SJSA1 (cell line): ENCODE data around the gene ARID3A. TPM values are rescaled to one million over a fixed set of nuclear protein-coding genes. Genes with fewer than 3 reads are reported as not detected.
A peak's percentile ranks its signal among the peaks of the same experiment; 100 is the strongest.
"Not testable (repeated sequence)": the region's sequence is repeated elsewhere in the genome, so short reads cannot be mapped to it uniquely, and the experiment has no call there.

Experiments
- DNase-seq, 2 experiments: peaks; one replicate each; pipeline ENCODE4 v3.0.0-alpha.2; 2015 to 2020; ENCODE audit warnings: low spot score in 2 of 2, low read depth in 1 of 2
- H3K27ac ChIP-seq: fragments of 250-450 bp; sonication (Bioruptor Pico); 2 replicates; pipeline ENCODE4 v1.5.1; 2020; ENCODE audit warnings: mild to moderate bottlenecking, moderate library complexity
- H3K27me3 ChIP-seq: fragments of 250-450 bp; sonication (Bioruptor Pico); replicated peaks from 2 replicates; pipeline ENCODE4 v1.5.1; 2020; ENCODE audit warnings: mild to moderate bottlenecking, moderate library complexity
- H3K36me3 ChIP-seq: fragments of 250-450 bp; sonication (Bioruptor Pico); 2 replicates; pipeline ENCODE4 v1.5.1; 2020; ENCODE audit warnings: mild to moderate bottlenecking
- H3K4me1 ChIP-seq: fragments of 250-450 bp; sonication (Bioruptor Pico); replicated peaks from 2 replicates; pipeline ENCODE4 v1.6.1; 2021; ENCODE audit warnings: mild to moderate bottlenecking
- H3K4me3 ChIP-seq: fragments of 250-450 bp; sonication (Bioruptor Pico); 2 replicates; pipeline ENCODE4 v1.5.1; 2020; ENCODE audit warnings: mild to moderate bottlenecking
- H3K9me3 ChIP-seq: fragments of 250-450 bp; sonication (Bioruptor Pico); replicated peaks from 2 replicates; pipeline ENCODE4 v1.5.1; 2020; ENCODE audit warnings: mild to moderate bottlenecking
- total RNA-seq: library from RNA; depleted of rRNA; stranded (reverse); fragments of >200 nt; shearing (Covaris generic); gene quantifications from 2 replicates; pipeline ENCODE4 v1.2.3, GENCODE V29; 2014; rRNA removed

ARID3A gene
- total RNA-seq, 1 experiment from 2014 or later: 8.1 TPM

DNA sequence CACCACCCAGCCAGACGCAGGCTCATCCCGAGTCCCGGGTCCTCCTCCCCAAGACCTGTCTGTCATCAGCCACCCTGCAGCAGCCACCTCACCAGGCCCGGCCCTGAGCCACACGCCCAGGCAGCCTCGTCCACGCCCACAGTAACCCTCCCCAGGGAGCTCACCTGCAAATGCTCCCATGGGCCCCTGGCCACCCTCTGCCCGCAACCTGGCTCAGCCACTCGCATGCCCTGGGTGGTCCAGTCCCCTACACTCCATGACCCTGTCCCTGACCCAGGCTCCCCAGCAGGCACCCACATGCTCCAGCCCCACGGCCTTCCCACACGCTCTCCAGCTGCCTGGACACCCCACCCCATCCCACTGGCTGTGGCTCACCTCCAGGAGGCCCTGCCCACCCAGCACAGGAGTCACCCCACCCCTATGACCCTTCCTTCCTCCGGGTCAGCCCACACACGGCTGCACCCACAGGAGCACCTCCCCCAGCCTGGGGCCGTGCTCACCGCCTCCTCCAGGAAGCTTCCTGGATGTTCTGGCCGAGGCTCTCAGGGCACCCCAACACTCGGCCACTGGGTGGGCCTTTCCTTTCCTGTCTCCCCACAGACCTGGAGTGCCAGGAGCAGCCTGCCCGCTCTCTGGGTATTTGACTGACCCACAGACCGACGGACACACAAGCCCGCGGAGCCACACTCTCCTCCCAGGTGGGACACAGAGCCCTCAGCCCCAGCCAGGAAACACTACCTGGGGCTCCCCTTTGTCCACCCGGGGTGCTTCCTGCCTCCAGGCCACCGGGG, 91.5 kb downstream of the ARID3A start:
- Histone ChIP-seq H3K27me3 (no peaks in the 10 kb centered on the region), H3K4me1 (peaks cover 43% of the 10 kb centered on the region), H3K4me3 (no peak overlapping the region), H3K27ac (no peak overlapping the region), H3K9me3 (no peaks in the 10 kb centered on the region; the same call in 1 of the 2 replicates), H3K36me3 (peaks cover 74% of the 10 kb centered on the region)
- no peak for DNase-seq

DNA sequence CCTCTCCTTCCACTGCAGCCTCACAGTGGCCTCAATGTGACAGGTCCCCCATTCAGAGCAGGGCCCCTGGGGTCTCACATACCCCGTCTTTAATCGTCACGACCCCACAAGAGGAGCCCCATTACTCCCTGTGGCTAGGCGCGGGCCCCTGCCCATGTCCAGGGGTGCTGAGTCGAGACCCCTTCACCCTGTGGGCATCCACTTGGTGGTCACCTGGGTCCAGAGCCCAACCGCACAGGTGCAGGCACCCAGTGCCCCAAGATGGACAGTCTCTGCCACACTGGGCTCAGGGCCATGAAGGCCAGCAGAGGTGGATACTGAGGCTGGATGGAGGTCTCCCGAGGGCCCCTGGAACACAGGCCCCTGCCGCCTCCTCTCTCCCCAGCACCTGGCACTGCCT, 92.1 kb downstream of the ARID3A start:
- H3K27ac ChIP-seq: no peak overlapping the region
- H3K9me3 ChIP-seq: no peaks in the 10 kb centered on the region; the same call in 1 of the 2 replicates
- H3K36me3 ChIP-seq: peaks cover 69% of the 10 kb centered on the region
- DNase-seq: no peak
- no peak overlapping the region for H3K4me3 ChIP-seq
- H3K27me3 ChIP-seq: no peaks in the 10 kb centered on the region
- H3K4me1 ChIP-seq: peaks cover 43% of the 10 kb centered on the region

DNA sequence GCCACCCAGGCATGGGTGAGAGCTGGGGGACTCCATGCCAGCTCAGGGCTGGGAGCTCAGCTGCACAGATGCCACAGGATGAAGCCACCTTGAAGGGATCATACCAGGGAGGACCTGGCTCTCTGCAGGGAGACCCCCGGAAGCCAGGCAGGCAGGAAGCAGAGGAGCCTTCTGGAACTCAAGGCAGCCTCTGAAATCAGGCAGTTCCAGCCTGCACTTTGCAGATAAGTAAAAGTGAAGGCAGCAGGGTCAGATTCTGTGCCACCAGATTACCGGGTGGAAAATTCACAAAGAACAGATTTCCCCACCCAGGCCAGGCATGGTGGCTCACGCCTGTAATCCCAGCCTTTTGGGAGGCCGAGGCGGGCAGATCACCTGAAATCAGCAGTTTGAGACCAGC, 92.6 kb downstream of the ARID3A start:
- peaks cover 64% of the 10 kb centered on the region for H3K36me3 ChIP-seq

DNA sequence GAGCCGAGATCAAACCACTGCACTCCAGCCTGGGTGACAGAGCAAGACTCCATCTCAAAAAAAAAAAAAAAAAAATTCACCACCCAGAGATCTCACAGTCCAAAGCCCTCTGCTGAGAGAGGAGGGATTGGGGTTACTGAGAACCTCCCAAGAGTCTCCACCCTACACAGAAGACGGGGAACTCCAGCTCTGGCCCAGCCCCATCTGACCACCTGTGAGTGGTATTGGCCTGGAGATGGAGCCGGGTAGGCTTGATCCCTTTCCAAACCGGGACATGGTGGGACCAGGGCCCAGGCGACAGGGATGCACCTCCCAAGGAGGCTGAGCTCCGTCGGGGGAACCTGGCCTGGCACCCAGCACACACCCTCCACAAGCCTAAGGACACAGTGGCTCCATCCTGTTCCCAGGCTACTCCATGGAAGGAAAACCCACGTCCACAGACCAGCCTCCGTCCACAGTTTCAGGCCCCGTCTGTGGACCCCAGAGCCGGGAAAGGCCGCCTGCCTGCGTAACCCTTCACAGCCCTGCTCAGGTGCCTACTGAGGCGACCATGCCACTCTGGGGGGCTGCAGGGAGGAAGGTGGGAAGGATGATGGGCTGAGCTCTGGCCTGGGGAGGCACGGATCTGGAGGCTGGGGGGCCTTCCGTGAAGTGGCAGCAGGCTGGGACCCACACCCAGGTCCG, 93.2 kb downstream of the ARID3A start:
- Histone ChIP-seq H3K4me3 (peak overlapping the region; percentile 95; the same call in 1 of the 2 replicates), H3K9me3 (no peaks in the 10 kb centered on the region; the same call in 1 of the 2 replicates), H3K4me1 (peaks cover 43% of the 10 kb centered on the region), H3K27me3 (no peaks in the 10 kb centered on the region), H3K36me3 (peaks cover 58% of the 10 kb centered on the region), H3K27ac (no peak overlapping the region)
- no peak for DNase-seq

More for the DNA sequence above, 92.6 kb downstream of the ARID3A start:
- peaks cover 43% of the 10 kb centered on the region for H3K4me1 ChIP-seq
- H3K27ac ChIP-seq: no peak overlapping the region
- DNase-seq: no peak
- no peak overlapping the region for H3K4me3 ChIP-seq
- no peaks in the 10 kb centered on the region for H3K27me3 ChIP-seq
- no peaks in the 10 kb centered on the region; the same call in 1 of the 2 replicates for H3K9me3 ChIP-seq

DNA sequence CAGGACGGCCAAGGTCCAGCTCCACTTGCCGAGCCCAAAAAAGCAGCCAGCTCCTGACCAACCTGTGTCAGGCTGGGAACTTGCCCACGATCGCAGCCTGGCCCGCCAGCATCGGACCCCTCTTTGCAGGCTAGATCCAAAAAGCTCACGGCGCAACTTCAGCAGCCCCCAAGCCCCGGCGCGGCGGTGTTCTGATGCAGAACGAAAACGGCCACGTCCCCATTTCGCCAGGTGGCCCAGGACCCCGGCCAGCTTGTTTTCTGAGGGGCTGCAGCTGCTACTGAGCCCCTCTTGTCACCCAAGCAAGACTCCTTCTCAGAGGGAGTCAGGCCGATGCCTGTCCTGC, 93.8 kb downstream of the ARID3A start:
- Histone ChIP-seq H3K27ac (no peak overlapping the region), H3K27me3 (no peaks in the 10 kb centered on the region), H3K4me3 (peak overlapping the region; percentile 95), H3K9me3 (no peaks in the 10 kb centered on the region; the same call in 1 of the 2 replicates), H3K4me1 (peaks cover 43% of the 10 kb centered on the region), H3K36me3 (peaks cover 52% of the 10 kb centered on the region)
- no peak for DNase-seq

DNA sequence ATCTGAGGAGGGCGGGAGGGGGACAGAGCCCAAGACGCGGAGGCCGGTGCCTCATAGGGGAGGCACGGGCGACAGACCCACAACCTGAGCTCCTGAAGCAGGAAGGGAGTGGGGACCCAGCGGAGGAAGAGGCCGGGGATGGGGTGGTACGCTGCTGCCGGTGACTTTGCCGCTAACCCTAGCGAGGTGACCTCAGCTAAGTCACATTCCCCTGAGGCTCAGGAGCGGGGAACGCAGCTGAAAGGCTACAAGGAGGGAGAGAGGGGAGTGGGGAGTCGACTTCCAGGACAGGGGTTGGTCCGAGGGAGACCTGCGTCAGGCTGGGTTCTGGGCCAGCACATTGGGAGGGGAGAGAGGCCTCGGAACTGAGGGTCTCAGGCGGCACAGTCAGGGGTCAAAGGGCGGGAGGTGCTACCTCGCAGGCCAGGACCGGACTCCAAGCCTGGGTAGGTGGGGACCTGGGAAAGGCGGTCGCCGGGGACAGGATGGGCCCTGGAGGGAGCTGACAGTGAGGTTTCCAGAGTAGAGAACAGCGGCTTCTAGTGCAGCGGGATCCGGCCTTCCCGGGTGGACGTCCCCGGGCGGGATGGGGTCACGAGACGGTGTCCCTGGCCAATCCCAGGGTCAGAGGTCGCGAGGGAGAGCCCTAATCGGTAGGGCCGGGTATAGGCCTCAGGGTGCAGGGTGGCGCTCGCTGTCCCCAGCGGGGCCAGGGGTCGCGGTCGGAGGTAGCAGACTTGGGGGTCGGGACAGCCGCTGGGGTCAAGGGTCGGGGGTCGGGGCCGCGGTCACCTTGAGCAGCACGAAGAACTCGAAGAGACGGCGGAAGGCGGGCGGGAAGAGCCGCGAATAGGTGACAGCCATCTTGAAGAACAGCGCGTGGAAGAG, 94.4 kb downstream of the ARID3A start:
- H3K4me1 ChIP-seq: peaks cover 43% of the 10 kb centered on the region
- no peaks in the 10 kb centered on the region; the same call in 1 of the 2 replicates for H3K9me3 ChIP-seq
- H3K4me3 ChIP-seq: peak overlapping the region; percentile 95
- H3K27ac ChIP-seq: peak overlapping the region; percentile 95
- no peak for DNase-seq
- H3K27me3 ChIP-seq: no peaks in the 10 kb centered on the region
- H3K36me3 ChIP-seq: peaks cover 46% of the 10 kb centered on the region

DNA sequence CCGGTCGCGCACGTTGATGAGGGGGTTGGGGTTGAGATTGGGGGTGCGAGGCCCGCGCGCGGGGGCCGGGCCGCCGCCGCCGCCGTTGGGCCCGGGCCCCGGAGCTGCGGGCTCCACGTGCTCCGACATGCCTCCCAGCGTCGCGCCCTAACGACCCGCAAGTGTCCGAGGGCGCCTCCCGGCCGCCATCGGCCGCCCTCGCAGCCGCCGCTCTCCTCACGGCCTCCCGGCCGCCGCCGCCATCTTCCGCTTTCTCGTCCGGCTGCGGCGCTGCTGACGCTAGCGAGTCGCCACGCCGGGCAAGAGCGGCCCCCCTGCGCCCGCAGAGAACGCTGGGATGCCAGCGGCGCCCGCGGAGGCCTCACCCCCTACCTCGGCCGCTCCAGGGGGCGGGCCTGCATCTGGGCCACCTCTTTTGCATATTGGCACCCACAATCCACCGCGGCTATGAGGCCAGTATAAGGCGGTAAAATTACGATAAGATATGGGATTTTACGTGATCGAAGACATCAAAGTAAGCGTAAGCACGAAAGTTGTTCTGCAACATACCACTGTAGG, 95.1 kb downstream of the ARID3A start, which contains the start of gene TMEM259:
Gene TMEM259 (minus strand): TSS at position 256 of the 558 bp plus-strand sequence. CDS start 127 bp downstream, at position 129.
- H3K4me1 ChIP-seq: peaks cover 48% of the 10 kb centered on the region
- H3K4me3 ChIP-seq: peak within 1 kb of the TSS; percentile 95
- H3K27me3 ChIP-seq: no peaks in the 10 kb centered on the region
- DNase-seq: peak; percentile 98 to 99
- H3K27ac ChIP-seq: peak within 1 kb of the TSS; percentile 95
- peaks cover 40% of the 10 kb centered on the region for H3K36me3 ChIP-seq
- H3K9me3 ChIP-seq: no peaks in the 10 kb centered on the region; the same call in 1 of the 2 replicates

DNA sequence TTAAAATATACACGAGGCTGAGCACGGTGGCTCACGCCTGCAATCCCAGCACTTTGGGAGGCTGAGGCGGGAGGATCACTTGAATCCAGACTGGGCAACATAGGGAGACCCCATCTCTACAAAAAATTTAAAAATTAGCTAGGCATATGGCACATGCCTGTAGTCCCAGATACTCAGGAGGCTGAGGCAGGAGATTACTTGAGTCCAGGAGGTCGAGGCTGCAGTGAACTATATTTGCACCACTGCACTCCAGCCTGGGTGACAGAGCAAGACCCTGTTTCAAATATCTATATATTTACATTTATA, 98.0 kb downstream of the ARID3A start:
- H3K4me1 ChIP-seq: peaks cover 28% of the 10 kb centered on the region
- H3K9me3 ChIP-seq, H3K27ac ChIP-seq, DNase-seq, H3K27me3 ChIP-seq, H3K4me3 ChIP-seq: not testable (repeated sequence)
- peaks cover 42% of the 10 kb centered on the region for H3K36me3 ChIP-seq

DNA sequence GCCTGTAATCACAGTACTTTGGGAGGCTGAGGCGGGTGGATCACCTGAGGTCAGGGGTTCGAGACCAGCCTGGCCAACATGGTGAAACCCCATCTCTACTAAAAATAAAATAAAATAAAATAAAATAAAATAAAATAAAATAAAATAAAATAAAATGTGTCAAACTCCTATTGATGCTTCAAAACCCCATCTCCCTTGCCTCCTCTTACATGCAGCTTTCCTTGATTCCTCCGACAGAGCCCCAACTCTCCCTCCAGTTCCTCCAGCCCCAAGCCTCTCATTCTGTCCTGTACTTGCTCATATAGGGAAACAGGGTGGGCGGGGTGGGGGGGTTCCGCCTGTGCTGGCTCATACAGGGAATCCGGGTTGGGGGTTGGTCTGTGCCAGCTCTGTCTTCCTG, 99.2 kb downstream of the ARID3A start:
- H3K4me3 ChIP-seq, H3K27me3 ChIP-seq, H3K27ac ChIP-seq, DNase-seq, H3K9me3 ChIP-seq: not testable (repeated sequence)
- peaks cover 23% of the 10 kb centered on the region for H3K4me1 ChIP-seq
- peaks cover 36% of the 10 kb centered on the region for H3K36me3 ChIP-seq

Other genes starting within 250 kb of the ARID3A start
- gene FSTL3, start 249.6 kb upstream of the ARID3A start, total RNA-seq: 317 and 364 TPM in 2 replicates
- gene PRSS57, start 230.6 kb upstream of the ARID3A start, total RNA-seq: not detected in 2 replicates
- gene PALM, start 217.1 kb upstream of the ARID3A start, total RNA-seq: not detected in 2 replicates
- gene MISP, start 174.9 kb upstream of the ARID3A start, total RNA-seq: 0.11 TPM in 1 of 2 replicates, not detected in the other
- 177 and 308 TPM in 2 replicates for gene PTBP1, start 128.6 kb upstream of the ARID3A start, total RNA-seq
- gene PLPPR3, start 104.1 kb upstream of the ARID3A start, total RNA-seq: 1.1 and 2.3 TPM in 2 replicates
- not detected in 2 replicates for gene AZU1, start 98.2 kb upstream of the ARID3A start, total RNA-seq
- not detected in 2 replicates for gene PRTN3, start 85.0 kb upstream of the ARID3A start, total RNA-seq
- gene ELANE, start 73.7 kb upstream of the ARID3A start, total RNA-seq: not detected in 2 replicates
- 3.3 and 12.5 TPM in 2 replicates for gene CFD, start 66.4 kb upstream of the ARID3A start, total RNA-seq
- 17.2 and 18.7 TPM in 2 replicates for gene MED16, start 32.8 kb upstream of the ARID3A start, total RNA-seq
- gene RNU6-9, start 32.6 kb upstream of the ARID3A start, total RNA-seq: not detected in 2 replicates
- 23.9 and 38.2 TPM in 2 replicates for gene R3HDM4, start 12.8 kb upstream of the ARID3A start, total RNA-seq
- not detected in 2 replicates for gene KISS1R, start 8.7 kb upstream of the ARID3A start, total RNA-seq
- 43.2 and 60.5 TPM in 2 replicates for gene WDR18, start 58.3 kb downstream of the ARID3A start, total RNA-seq
- not detected in 2 replicates for gene GRIN3B, start 74.4 kb downstream of the ARID3A start, total RNA-seq
- gene TMEM259, start 95.1 kb downstream of the ARID3A start, total RNA-seq: 122 and 131 TPM in 2 replicates
- not detected in 2 replicates for gene RNU6-2, start 95.5 kb downstream of the ARID3A start, total RNA-seq
- gene CNN2, start 100.6 kb downstream of the ARID3A start, total RNA-seq: 403 and 441 TPM in 2 replicates
- gene ABCA7, start 114.1 kb downstream of the ARID3A start, total RNA-seq: 0.82 and 3.9 TPM in 2 replicates
- 0.03 TPM in 1 of 2 replicates, not detected in the other for gene ARHGAP45, start 141.1 kb downstream of the ARID3A start, total RNA-seq
- 143 and 173 TPM in 2 replicates for gene POLR2E, start 169.3 kb downstream of the ARID3A start, total RNA-seq
- 387 and 449 TPM in 2 replicates for gene GPX4, start 178.0 kb downstream of the ARID3A start, total RNA-seq
- gene SBNO2, start 248.2 kb downstream of the ARID3A start, total RNA-seq: 24.8 and 26.2 TPM in 2 replicates